HG02885 (cell line): Measurements from ENCODE around the gene AQP2.

Source experiments
- ATAC-seq: cut with Tn5 transposase; IDR thresholded peaks from one replicate; pipeline ENCODE4 v1.9.1; 2021; ENCODE audit warnings: mild to moderate bottlenecking; ENCODE audit not compliant: unreplicated experiment, poor library complexity

AQP2 gene

GRCh38 chr12:49967042-49967776, 16.7 kb downstream of the AQP2 start:
- ATAC-seq: peak; percentile 76

DNA sequence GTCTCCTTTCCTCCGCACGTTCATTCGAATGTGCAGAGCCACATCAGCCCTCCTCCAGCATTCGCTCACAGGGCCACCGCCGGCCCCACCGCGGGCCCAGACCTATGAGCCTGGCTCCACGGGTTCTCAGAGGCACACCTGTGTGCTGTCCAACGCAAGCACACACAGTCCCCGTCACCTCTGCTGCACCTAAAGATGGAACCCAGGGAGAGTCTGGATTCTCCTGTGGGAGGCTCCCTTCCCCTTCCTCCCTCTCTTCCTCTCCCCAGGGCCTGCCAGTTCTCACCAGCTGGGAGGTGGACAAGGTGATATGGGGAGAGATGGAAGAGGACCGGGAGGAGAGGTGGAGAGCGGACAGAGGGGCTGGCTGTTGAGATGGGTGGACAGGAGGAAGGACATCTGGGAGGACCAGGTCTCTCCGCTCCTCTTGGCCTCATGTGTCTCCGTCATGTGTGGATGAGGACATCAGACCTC, 17.3 kb downstream of the AQP2 start:
- no peak for ATAC-seq

GRCh38 chr12:49968471-49968870, 17.9 kb downstream of the AQP2 start:
- ATAC-seq: no peak

DNA sequence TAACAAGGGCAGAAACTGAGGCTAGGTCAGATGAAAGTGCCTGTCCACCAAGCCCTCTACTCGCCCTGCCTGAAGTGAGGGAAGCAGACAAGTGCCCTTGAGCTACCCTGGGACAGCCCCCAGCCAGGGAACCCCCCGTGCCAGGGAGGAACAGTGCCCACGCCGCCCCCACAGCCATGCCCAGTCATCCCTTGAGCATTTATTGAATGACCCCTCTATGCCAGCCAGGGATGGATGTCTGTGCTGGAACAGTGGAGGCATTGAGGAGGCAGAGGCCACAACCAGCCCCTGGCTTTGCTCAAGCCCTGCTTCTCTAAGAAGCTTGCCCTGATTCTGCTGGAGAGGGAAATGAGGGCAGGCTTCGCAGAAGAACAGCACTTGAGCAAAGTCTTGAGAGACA, 18.5 kb downstream of the AQP2 start:
- no peak for ATAC-seq

DNA sequence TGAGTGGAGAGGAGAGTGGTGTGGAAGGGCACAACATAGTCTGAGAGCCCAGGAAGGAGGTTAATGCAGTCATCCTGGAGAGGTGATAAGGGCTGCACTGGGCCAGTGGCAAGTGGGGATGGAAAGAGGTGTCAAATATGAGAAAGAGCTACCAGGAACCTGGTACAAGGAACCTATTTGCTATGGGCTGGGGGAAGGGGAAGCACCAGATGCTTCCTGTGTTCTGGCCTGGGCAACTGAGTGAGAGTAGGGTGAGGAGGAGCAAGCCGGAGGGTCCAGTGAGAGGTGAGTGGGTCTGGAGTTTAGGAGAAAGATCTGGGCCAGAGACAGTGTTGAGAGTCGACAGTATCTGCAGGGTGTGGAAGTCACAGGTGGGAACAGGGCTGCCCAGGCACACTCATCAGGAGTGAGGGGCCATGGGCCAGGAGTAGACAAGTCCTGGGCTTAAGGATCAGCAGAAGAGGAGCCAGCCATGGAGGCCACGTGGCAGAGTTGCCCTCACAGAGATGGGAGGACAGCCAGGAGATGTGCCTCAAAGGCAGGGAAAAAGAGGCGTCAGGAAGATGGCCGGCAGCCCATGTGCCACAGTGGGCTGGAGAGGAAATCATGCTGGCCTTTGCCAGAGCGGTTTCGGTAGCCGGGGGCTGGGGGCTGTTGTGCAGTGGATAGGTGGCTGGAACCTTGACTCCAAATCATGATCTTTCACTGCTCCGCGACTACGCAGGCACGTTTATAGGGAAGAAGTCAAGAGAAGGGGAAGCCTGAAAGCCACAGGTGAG, 19.3 kb downstream of the AQP2 start:
- no peak for ATAC-seq

GRCh38 chr12:49970658-49971057, 20.1 kb downstream of the AQP2 start:
- no peak for ATAC-seq

DNA sequence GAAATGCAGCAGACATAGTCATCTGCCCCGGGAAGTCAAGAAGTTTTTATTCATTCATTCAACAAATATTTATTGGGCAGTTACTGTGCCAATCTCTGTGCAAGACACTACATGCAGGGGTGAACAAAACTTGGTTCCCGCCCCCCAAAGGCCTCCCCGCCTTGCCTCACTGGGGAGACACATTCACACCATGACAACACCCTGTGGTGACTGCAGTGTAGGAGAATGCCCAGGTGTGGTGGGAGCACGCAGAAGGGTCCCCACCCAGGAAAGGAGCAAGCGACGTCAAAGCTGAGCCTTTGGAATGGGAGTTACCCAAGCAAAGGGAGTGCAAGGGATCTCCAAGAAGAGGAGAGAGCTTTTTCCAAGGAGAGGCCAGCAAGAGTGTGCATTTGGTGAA, 20.6 kb downstream of the AQP2 start:
- ATAC-seq: no peak

GRCh38 chr12:49972129-49972528, 21.6 kb downstream of the AQP2 start:
- no peak for ATAC-seq

DNA sequence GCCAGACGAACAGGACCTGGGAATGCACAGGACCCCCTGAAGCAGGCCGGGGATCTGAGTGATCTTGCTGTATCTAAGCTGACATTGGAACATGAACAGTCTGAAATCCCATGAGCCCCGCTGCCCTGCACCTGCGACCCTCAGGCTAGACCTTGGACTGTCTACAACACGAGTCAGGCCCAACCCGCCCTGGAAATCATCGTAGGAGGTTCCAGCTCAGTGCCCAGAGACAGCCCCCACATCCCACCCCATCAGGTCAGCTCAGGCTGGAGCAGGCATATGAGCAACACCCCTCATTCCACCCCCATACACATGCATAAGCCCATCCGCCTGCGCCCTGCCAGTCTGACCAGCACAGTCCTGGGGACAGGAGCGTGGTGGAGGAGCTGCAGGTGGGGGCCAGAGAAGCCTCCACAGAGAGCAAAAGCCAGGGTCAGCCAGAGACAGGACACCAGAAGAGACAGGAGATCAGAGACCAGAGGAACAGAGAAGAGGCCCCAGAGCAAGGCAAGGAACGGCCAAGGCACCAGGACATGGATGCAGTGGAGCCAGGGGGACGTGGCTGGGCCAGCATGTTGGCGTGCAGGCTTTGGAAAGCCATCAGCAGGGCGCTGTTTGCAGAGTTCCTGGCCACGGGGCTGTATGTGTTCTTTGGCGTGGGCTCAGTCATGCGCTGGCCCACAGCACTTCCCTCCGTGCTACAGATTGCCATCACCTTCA, 22.3 kb downstream of the AQP2 start, which contains the start of gene AQP6:
Gene AQP6 (plus strand): TSS at position 307 of the 720 bp plus-strand sequence. CDS start 227 bp downstream, at position 534.
- no peak for ATAC-seq

DNA sequence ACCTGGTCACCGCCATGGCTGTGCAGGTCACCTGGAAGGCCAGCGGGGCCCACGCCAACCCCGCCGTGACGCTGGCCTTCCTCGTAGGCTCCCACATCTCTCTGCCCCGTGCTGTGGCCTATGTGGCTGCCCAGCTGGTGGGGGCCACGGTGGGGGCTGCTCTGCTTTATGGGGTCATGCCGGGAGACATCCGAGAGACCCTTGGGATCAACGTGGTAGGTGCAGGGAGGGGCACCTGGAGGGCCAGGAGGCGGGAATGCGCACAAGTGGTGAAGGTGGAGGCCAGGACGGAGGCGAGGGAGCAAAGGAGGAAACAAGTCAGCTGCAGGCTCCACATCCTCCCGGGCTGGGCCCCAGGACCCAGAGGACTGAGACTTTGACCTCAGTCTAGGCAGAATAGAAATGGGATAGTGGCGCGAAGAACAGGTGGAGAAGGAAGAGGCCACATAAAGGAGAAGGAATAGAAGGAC, 22.9 kb downstream of the AQP2 start:
- no peak for ATAC-seq

GRCh38 chr12:49974231-49974675, 23.7 kb downstream of the AQP2 start:
- ATAC-seq: no peak

GRCh38 chr12:49974677-49975317, 24.3 kb downstream of the AQP2 start:
- ATAC-seq: no peak

- ATAC-seq: no peak
Measured at GRCh38 chr12:49975318-49975761, 24.8 kb downstream of the AQP2 start.

GRCh38 chr12:49976557-49976956, 26.0 kb downstream of the AQP2 start:
- ATAC-seq: no peak

DNA sequence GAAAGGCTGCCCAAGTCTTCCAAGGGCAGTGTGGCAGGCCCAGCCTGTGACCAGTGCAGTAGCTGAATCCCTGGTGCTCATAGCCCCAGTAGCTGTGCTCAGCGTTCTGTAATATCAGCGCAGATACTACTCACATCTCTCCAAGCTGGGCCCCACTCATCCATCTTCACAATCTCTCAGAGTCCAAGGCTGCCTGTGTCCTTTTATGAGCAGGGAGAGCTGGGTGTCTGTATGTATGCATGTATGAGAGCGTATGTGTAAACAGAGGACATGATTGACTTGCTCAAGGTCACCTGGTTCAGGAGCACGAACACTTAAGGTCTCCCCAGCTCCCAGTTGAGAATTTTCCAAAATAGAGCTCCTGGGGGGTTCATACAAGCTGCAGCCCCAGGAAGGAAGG, 27.6 kb downstream of the AQP2 start:
- no peak for ATAC-seq

GRCh38 chr12:49979016-49979586, 28.6 kb downstream of the AQP2 start:
- no peak for ATAC-seq

DNA sequence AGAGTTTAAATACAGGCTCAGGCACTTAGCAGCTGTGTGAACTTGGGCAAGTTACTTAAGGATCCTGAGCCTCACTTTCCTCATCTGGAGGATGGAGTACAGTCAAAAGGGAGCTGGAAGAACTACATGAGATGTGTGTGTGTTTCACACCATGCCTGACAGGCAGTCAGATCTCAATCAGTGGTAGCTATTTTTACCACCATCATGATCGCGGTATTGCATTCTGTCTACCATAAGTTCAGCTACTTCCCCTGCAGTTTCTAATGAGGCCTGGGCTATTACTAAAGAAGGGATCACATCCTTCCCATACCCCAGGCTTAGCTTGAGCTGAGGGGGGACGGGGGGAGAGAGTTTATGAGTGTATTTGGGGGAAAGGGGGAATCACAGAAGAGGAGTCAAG, 29.3 kb downstream of the AQP2 start:
- ATAC-seq: no peak

GRCh38 chr12:49980501-49981349, 30.2 kb downstream of the AQP2 start:
- ATAC-seq: no peak
